ENCODE data around the gene TCEA3. TPM values are rescaled to one million over a fixed set of nuclear protein-coding genes. Genes with fewer than 3 reads are reported as not detected.

TCEA3 gene
- total and polyA plus RNA-seq, 8 donors = 44.1 to 155 (median 83.3) TPM

GRCh38 chr1:23400324-23401114 is 24.0 kb downstream of the TCEA3 start:
- no peaks in the 10 kb centered on the region for H3K27me3 ChIP-seq
- no peak overlapping the region for H3K4me3 ChIP-seq
- no peaks in the 10 kb centered on the region for H3K9me3 ChIP-seq
- H3K36me3 ChIP-seq = peaks cover 3 to 31% (median 21%) of the 10 kb centered on the region in 4 donors
- WGBS, 5 donors = 90 to 96% (median 92%) methylated on average over 5 of the region's 5 CpGs
- H3K27ac ChIP-seq = peak overlapping the region in 3 of 5 donors; percentile 73 to 84 (median 78)
- intact Hi-C loops (cut with DNase I; ENCODE audit: low total_unique reads) = no loop called here
- DNase-seq = no peak
- TF ChIP-seq POLR2A (IDR thresholded peaks at IDR 0.05) (no peak), EP300 (IDR thresholded peaks at IDR 0.05) (no peak), POLR2AphosphoS5 (IDR thresholded peaks at IDR 0.05) (no peak)
- H3K4me1 ChIP-seq = peaks cover 25 to 43% (median 38%) of the 10 kb centered on the region in 4 donors

GRCh38 chr1:23399229-23399628 is 25.3 kb downstream of the TCEA3 start:
- no peak for TF ChIP-seq CTCF (IDR thresholded peaks at IDR 0.05)
- TF ChIP-seq EP300 (IDR thresholded peaks at IDR 0.05) = no peak
- intact Hi-C loops (cut with DNase I; ENCODE audit: low total_unique reads) = no loop called here
- peaks cover 3 to 42% (median 25%) of the 10 kb centered on the region in 4 donors for H3K36me3 ChIP-seq
- WGBS, 5 donors = 93 to 100% (median 97%) methylated on average over 1 of the region's 1 CpG
- H3K4me1 ChIP-seq = peaks cover 29 to 42% (median 35%) of the 10 kb centered on the region in 4 donors
- no peak overlapping the region for H3K27ac ChIP-seq
- no peaks in the 10 kb centered on the region for H3K9me3 ChIP-seq
- H3K27me3 ChIP-seq = no peaks in the 10 kb centered on the region
- DNase-seq = no peak
- H3K4me3 ChIP-seq = no peak overlapping the region

GRCh38 chr1:23397908-23398307 is 26.6 kb downstream of the TCEA3 start:
- DNase-seq = no peak
- no peak overlapping the region for H3K27ac ChIP-seq
- TF ChIP-seq CTCF (IDR thresholded peaks at IDR 0.05) (no peak), EP300 (IDR thresholded peaks at IDR 0.05) (no peak), POLR2AphosphoS5 (IDR thresholded peaks at IDR 0.05) (no peak), POLR2A (IDR thresholded peaks at IDR 0.05) (no peak)
- no peak overlapping the region for H3K4me3 ChIP-seq
- H3K4me1 ChIP-seq = peaks cover 19 to 40% (median 32%) of the 10 kb centered on the region in 4 donors
- H3K9me3 ChIP-seq = no peaks in the 10 kb centered on the region
- peaks cover 3 to 45% (median 31%) of the 10 kb centered on the region in 4 donors for H3K36me3 ChIP-seq
- 91 to 97% (median 94%) methylated on average over 7 of the region's 7 CpGs for WGBS, 5 donors
- intact Hi-C loops (cut with DNase I; ENCODE audit: low total_unique reads) = no loop called here
- no peaks in the 10 kb centered on the region for H3K27me3 ChIP-seq

GRCh38 chr1:23396380-23396779 is 28.2 kb downstream of the TCEA3 start:
- no peaks in the 10 kb centered on the region for H3K27me3 ChIP-seq
- no peak overlapping the region for H3K4me3 ChIP-seq
- no peak for DNase-seq
- 89 to 98% (median 96%) methylated on average over 2 of the region's 2 CpGs for WGBS, 5 donors
- no peaks in the 10 kb centered on the region for H3K9me3 ChIP-seq
- TF ChIP-seq POLR2AphosphoS5 (IDR thresholded peaks at IDR 0.05) = no peak
- TF ChIP-seq EP300 (IDR thresholded peaks at IDR 0.05) = no peak
- no peak for TF ChIP-seq POLR2A (IDR thresholded peaks at IDR 0.05)
- TF ChIP-seq CTCF (IDR thresholded peaks at IDR 0.05) = no peak
- intact Hi-C loops (cut with DNase I; ENCODE audit: low total_unique reads) = no loop called here
- H3K4me1 ChIP-seq = peaks cover 14 to 32% (median 25%) of the 10 kb centered on the region in 4 donors
- peak overlapping the region in 1 of 5 donors; percentile 86 for H3K27ac ChIP-seq
- H3K36me3 ChIP-seq = peaks cover 3 to 41% (median 31%) of the 10 kb centered on the region in 4 donors

- no peaks in the 10 kb centered on the region for H3K9me3 ChIP-seq
- H3K27ac ChIP-seq = peak overlapping the region in 4 of 5 donors; percentile 74 to 86 (median 78)
- intact Hi-C loops (cut with DNase I; ENCODE audit: low total_unique reads) = no loop called here
- WGBS, 5 donors = 82 to 90% (median 86%) methylated on average over 4 of the region's 4 CpGs
- peaks cover 3 to 41% (median 31%) of the 10 kb centered on the region in 4 donors for H3K36me3 ChIP-seq
- H3K4me3 ChIP-seq = no peak overlapping the region
- no peak for DNase-seq
- H3K27me3 ChIP-seq = no peaks in the 10 kb centered on the region
- TF ChIP-seq CTCF (IDR thresholded peaks at IDR 0.05) (no peak), POLR2AphosphoS5 (IDR thresholded peaks at IDR 0.05) (no peak), POLR2A (IDR thresholded peaks at IDR 0.05) (no peak), EP300 (IDR thresholded peaks at IDR 0.05) (no peak)
- peaks cover 14 to 28% (median 23%) of the 10 kb centered on the region in 4 donors for H3K4me1 ChIP-seq
Measured at GRCh38 chr1:23395849-23396248, 28.7 kb downstream of the TCEA3 start.

All from stomach (tissue), 9 donors.